EH (cell line): ENCODE data around the gene GRAP.

ENCODE experiments used
- DNase-seq: peaks from one replicate; pipeline ENCODE4 v3.0.0-alpha.2; 2015; ENCODE audit warnings: low read depth

The GRAP gene

DNA sequence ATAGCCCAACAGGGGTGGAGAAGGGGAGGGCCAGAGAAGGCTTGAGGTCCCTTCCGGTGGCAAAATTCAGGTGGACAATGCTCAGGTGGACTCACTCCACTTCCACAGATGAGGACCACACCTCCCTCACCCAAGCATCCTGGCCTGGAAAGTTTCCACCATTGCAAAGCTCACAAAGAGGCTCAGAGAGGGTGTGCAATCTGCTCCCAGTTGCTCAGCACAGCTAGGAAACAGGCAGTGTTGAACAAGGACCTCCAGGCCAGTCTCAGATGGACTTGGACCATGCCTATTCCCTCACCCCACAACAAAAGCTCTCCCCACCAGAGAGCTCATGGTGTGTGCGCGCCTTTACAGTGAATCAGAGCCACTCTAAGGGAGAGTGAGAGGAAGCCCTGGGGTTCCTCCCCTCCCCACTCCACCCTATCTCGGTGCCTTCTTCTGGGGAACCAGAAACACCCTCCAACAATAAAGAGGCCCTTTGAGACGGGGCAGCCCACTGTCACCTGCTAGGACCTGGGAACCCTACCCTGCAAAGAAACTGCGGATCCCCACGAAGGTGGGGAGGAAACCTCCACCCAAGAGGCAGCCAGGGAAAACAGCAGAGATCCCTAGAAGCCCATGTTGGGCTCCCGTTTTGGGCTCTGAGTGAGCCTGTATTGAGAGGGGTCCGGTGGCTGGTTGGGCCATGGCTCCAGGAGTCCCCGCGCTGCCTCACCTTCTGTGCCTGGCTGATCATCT is 43.8 kb downstream of the GRAP start:
- peak; percentile 80 for DNase-seq

DNA sequence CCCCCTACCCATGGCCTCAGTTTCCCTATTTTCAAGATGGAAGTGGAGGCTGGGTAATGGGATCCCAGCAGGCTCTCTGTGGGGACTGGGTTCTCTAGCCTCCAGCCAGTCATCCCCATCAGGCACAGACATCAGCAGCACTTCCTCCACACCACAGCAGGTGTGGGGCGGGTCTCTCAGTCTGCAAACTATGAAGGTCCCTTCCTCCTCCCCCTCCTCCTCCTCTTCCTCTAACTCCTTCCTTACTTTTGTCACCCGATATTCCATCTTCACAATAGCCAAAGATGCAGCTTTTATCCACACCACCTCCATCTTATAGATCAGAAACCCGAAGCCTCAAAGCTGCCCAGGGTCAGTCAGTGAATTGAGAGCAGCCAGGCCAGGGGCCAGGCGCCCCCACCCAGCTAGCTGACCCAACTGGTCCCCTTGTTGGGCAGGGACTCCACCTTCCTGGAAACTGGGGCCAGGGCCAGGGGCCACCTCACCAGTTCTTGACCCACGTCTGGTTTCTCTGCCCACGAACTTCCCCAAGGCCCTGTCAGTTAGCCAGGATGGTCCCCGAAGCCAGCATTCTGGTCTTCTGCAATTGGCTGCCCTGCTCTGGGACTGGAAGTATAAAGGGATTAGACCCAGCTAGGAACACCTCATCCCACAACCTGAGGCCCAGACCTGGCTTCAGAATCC is 44.7 kb downstream of the GRAP start:
- no peak for DNase-seq

DNA sequence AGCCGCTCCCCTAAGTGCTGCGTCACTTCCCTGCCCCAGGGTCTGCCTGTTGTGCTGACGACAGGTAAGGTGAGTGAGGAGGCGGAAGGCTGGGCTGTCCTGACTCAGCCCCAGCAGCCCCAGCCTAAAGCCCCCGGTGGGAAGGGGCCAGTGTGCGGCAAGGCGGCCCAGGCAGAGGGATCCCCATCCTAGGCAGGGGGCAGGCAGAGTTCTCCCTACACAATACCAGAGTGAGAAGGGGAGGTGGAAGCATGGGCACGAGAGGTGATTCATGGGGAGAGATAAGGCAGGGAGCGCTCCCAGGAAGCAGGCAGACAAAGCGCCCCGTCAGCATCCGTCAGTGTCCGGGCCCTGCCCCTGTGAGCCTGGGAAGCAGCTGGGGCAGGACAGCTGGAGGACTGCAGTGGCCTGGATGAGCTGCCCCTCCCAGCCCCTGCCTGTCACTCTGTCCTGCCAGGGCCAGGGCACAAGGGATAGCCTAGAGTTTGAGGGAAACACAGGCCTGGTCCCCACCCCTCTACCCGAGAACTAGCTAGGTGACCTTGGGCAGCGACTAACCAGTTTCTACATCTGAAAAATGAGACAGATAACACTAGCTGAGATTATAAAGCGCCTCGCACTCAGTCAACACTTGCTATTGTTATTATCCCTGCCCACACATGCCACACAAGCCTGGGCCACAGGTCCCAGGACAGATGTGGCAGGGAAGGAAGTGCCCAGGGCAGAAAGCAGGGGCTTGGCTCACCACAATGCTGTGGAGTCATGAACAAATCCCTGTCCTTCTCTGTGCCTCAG is 46.0 kb downstream of the GRAP start:
- DNase-seq, result peak; percentile 73

- DNase-seq, result no peak
Measured at GRCh38 chr17:18999911-19000310, 46.8 kb downstream of the GRAP start.

DNA sequence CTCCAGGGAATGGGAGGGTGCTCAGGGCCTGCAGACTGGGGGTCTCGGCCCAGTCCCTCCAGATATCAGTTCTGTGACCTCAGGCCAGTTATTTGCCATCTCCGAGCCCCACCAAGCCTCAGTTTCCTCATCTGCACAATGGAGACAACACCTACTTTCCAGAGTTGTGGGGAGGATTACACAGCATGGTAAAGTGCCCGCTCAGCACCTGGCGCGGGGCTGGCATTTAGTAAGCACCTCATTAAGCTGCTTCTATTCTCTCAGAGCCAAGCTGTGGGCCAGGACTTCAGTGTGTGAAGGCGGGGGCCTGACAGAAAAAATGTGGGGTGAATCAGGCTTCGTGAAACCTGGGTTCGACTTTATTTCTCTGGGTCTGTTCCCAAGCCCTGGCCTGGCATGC is 47.4 kb downstream of the GRAP start:
- no peak for DNase-seq

GRCh38 chr17:18997650-18998196 is 49.0 kb downstream of the GRAP start:
- DNase-seq, result no peak

GRCh38 chr17:18996458-18996857 is 50.3 kb downstream of the GRAP start:
- no peak for DNase-seq

DNA sequence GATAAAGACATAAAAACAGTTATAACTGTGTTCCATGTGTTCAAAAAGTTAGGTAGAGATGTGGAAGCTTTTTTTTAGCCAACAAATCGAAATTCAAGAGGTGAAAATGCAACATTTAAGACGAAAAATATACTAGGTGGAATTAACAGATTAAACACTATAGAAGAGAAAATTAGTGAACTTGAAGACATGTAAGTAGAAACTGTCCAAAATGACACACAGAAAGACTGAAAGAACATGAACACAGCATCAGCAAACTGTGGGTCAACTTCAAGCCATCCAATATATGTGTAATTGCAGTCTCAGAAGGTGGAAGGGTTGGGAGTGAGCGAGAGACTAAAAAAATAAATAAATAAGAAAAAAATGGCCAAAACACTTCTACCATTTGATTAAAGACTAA is 51.5 kb downstream of the GRAP start:
- no peak for DNase-seq

- no peak for DNase-seq
Measured at GRCh38 chr17:18994631-18995030, 52.1 kb downstream of the GRAP start.

- DNase-seq, result peak; percentile 50
Measured at GRCh38 chr17:18993905-18994526, 52.7 kb downstream of the GRAP start.

- no peak for DNase-seq
Measured at GRCh38 chr17:18992454-18993130, 54.2 kb downstream of the GRAP start.

- DNase-seq, result no peak
Measured at GRCh38 chr17:18991531-18992315, 55.0 kb downstream of the GRAP start.

DNA sequence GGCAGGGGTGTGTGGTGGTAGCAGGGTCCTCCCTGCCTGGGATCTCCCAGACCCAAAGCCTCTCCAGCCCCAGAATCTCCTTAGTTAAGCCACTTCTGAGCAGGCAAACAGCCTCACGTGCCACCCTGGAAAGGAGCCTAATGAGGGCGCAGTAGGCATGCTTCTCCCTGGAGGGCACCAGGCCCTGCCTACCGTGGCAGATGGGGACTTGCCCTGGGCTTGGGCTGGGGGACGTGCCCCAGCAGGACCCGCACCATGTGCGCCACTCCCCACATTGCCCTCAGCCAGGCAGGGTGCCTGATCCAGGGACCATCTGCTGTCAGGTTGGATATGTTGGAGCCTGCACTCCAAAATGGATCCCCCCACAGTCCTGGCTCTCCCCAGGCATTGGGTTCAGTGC is 56.4 kb downstream of the GRAP start:
- no peak for DNase-seq

- no peak for DNase-seq
Measured at GRCh38 chr17:18988546-18989173, 58.1 kb downstream of the GRAP start.

DNA sequence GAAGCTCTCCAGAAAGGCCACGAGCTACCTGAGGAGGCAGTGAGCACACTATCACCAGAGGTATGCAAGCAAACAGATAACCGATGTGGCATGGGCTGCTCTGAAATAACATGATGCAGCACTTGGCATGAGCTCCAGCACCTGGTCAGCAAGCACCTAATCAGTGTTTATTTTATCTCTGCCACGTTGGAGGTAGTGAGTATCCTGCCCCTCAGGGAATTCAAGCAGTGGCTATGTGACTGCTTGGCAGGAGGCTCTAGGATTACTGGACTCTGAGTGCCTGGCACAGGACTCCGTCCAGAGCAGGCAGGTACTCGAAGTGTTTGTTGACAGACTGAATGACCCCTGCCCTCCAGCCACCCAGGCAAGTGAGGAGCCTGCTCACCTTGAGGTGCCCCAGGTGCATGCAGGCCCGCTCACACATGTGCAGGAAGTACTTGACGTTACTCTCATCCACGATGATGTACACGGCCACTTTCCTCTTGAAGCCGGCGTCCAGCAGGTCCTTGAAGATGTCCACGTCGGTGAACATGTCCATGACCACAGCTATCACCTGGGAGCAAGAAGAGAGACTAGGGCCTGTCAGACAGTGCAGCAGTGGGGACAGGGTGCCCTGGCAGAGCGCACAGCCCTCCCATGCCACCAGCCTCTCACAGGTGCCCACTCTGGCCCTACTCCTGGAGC is 58.8 kb downstream of the GRAP start:
- DNase-seq, result no peak

GRCh38 chr17:18987230-18987610 is 59.5 kb downstream of the GRAP start:
- DNase-seq, result no peak

- DNase-seq, result no peak
Measured at GRCh38 chr17:18986541-18987229, 60.1 kb downstream of the GRAP start.

DNA sequence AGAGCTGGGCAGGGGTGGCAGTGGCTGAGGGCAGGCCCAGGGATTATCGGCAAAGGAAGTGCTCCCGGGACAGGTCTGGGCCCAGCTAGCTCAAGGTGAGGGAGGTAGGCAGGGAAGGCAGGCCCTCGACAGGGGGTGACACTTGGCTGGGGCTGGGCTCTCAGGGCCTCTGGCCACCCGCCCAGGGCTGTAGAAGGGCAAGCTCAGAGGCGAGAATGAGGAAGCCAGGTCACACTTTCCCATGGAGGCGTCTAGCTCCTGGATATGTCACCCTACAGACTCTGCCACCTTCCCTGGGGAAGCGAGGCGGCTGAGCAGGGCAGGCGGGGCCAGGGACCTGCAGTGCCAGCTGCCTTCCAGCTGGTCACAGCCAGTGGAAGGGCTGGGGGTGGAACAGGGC is 61.3 kb downstream of the GRAP start:
- no peak for DNase-seq
